HepG2 (cell line): ENCODE measurements around the gene INAFM1. TPM values are rescaled to one million over a fixed set of nuclear protein-coding genes. Genes with fewer than 3 reads are reported as not detected.

Experiments
- ATAC-seq: fragments of 200-7000 bp; cut with Tn5 transposase; 3 replicates; pipeline ENCODE4 v1.9.1; 2020; ENCODE audit warnings: mild to moderate bottlenecking, moderate library complexity
- BruUV-seq: library from RNA; stranded (reverse); fragments of 400-500 nt; replicated peaks from 2 replicates; lab custom pipeline; 2021; lab: Mats Ljungman, UMichigan
- CTCF ChIA-PET: fragments of 300-600 bp; formaldehyde crosslinking; extraction: SDS; loops from one replicate; lab custom pipeline; 2021; ENCODE audit warnings: low total read pairs, inconsistent platforms, low intra/inter-chr PET ratio; lab: Yijun Ruan, JAX
- POLR2A ChIA-PET: fragments of 350-600 bp; sonication (Branson Sonifier 250); formaldehyde crosslinking; loops from one replicate; lab custom pipeline; 2020; ENCODE audit warnings: antibody characterized with exemption, inconsistent platforms; lab: Yijun Ruan, JAX
- DNase-seq: peaks from one replicate; pipeline ENCODE4 v3.0.0-alpha.2; 2015; ENCODE audit warnings: low spot score
- FAIRE-seq: peaks from 3 replicates; lab custom pipeline; 2011; peaks lifted over from hg19 to GRCh38; lab: Jason Lieb, UNC
- H2AFZ ChIP-seq: one replicate; pipeline ENCODE4 v1.6.1; 2011; ENCODE audit warnings: low read length, inconsistent platforms
- H3K27ac ChIP-seq: fragments of 300-600 bp; 3 replicates; pipeline ENCODE4 v1.8.0; 2011; ENCODE audit warnings: mixed run types, mild to moderate bottlenecking, mixed read lengths, low read length, inconsistent platforms; ENCODE audit not compliant: insufficient read depth; ENCODE audit errors: extremely low read length
- H3K27me3 ChIP-seq, 2 experiments: fragments of 200-600 bp in 1 of 2; 2 replicates in 1 of 2; 3 replicates in 1 of 2; pipeline versions ENCODE4 v1.6.0 to v1.8.0; 2011; ENCODE audit warnings: low read length in 2 of 2, mild to moderate bottlenecking in 2 of 2, moderate library complexity in 2 of 2, inconsistent platforms in 1 of 2; ENCODE audit not compliant: insufficient read depth in 2 of 2, control insufficient read depth in 1 of 2
- H3K36me3 ChIP-seq, 2 experiments: fragments of 200-600 bp in 1 of 2; replicated peaks in 1 of 2; 2 replicates in 1 of 2; 3 replicates in 1 of 2; pipeline versions ENCODE4 v1.5.1 to v1.8.0; 2011; ENCODE audit warnings: low read length in 2 of 2, inconsistent platforms in 1 of 2; ENCODE audit not compliant: insufficient read depth in 2 of 2, control insufficient read depth in 1 of 2
- H3K4me1 ChIP-seq: 2 replicates; pipeline ENCODE4 v1.5.1; 2012; ENCODE audit warnings: low read length, inconsistent platforms; ENCODE audit not compliant: insufficient read depth
- H3K4me2 ChIP-seq: 2 replicates; pipeline ENCODE4 v1.6.0; 2011; ENCODE audit warnings: low read depth, low read length, inconsistent platforms
- H3K4me3 ChIP-seq, 3 experiments: fragments of 200-600 bp in 1 of 3; sonication (generic), shearing (Covaris generic) in 1 of 3; replicated peaks in 1 of 3; 2 replicates each; pipeline ENCODE4 v1.5.1; 2011 to 2016; ENCODE audit warnings: low read length in 3 of 3, inconsistent platforms in 2 of 3, low read depth in 2 of 3, mild to moderate bottlenecking in 2 of 3, control low read depth in 1 of 3, mixed read lengths in 1 of 3; ENCODE audit not compliant: insufficient read depth in 1 of 3
- H3K79me2 ChIP-seq: one replicate; pipeline ENCODE4 v1.6.1; 2011; ENCODE audit warnings: low read length, inconsistent platforms; ENCODE audit not compliant: insufficient read depth
- H3K9ac ChIP-seq: 2 replicates; pipeline ENCODE4 v1.6.0; 2011; ENCODE audit warnings: mild to moderate bottlenecking, low read depth, low read length, inconsistent platforms; ENCODE audit not compliant: insufficient read depth
- H3K9me3 ChIP-seq: 2 replicates; pipeline ENCODE4 v1.5.1; 2012; ENCODE audit warnings: mild to moderate bottlenecking, low read length
- H4K20me1 ChIP-seq: 2 replicates; pipeline ENCODE4 v1.6.0; 2011; ENCODE audit warnings: inconsistent platforms, mild to moderate bottlenecking, low read length, moderate library complexity; ENCODE audit not compliant: insufficient read depth
- AHR ChIP-seq: IDR thresholded peaks from 2 replicates; pipeline ENCODE4 v1.6.1; 2018; ENCODE audit warnings: missing genetic modification reagents, missing compliant biosample characterization
- CEBPG ChIP-seq: IDR thresholded peaks from 2 replicates; pipeline ENCODE4 v1.6.1; 2016
- DR1 ChIP-seq: sonication (generic); formaldehyde crosslinking; IDR thresholded peaks from 2 replicates; pipeline ENCODE4 v1.8.0; 2021; ENCODE audit warnings: mild to moderate bottlenecking, missing genetic modification reagents, inconsistent platforms
- FIP1L1 ChIP-seq: fragments of 200-400 bp; formaldehyde crosslinking; IDR thresholded peaks from 2 replicates; pipeline ENCODE4 v1.6.1; 2018; ENCODE audit warnings: low read depth, mild to moderate bottlenecking, low read length, moderate library complexity, borderline replicate concordance; ENCODE audit not compliant: insufficient read depth
- GATAD1 ChIP-seq: IDR thresholded peaks from 2 replicates; pipeline ENCODE4 v1.6.1; 2016; ENCODE audit warnings: missing genetic modification reagents, missing compliant biosample characterization
- HIVEP1 ChIP-seq: sonication (generic); formaldehyde crosslinking; IDR thresholded peaks from 2 replicates; pipeline ENCODE4 v1.4.0; 2020; ENCODE audit warnings: mild to moderate bottlenecking, missing genetic modification reagents
- HNF4G ChIP-seq, 2 experiments: sonication (generic) in 1 of 2; formaldehyde crosslinking in 1 of 2; IDR thresholded peaks; 2 replicates each; pipeline versions ENCODE4 v1.4.0 to v1.6.1; 2011 to 2020; ENCODE audit warnings: borderline replicate concordance in 2 of 2, low read depth in 2 of 2, mild to moderate bottlenecking in 2 of 2, low read length in 1 of 2, missing genetic modification reagents in 1 of 2, moderate library complexity in 1 of 2
- MED13 ChIP-seq: sonication (generic); formaldehyde crosslinking; IDR thresholded peaks from 2 replicates; pipeline ENCODE4 v1.5.0; 2020; ENCODE audit warnings: missing genetic modification reagents
- NFKB2 ChIP-seq: sonication (generic); formaldehyde crosslinking; IDR thresholded peaks from 2 replicates; pipeline ENCODE4 v1.4.0; 2020; ENCODE audit warnings: missing genetic modification reagents, borderline replicate concordance
- PHF8 ChIP-seq: sonication (generic); formaldehyde crosslinking; IDR thresholded peaks from 2 replicates; pipeline ENCODE4 v1.5.0; 2020; ENCODE audit warnings: missing genetic modification reagents
- SNRNP70 ChIP-seq: fragments of 200-400 bp; formaldehyde crosslinking; IDR thresholded peaks from 2 replicates; pipeline ENCODE4 v1.6.1; 2017; ENCODE audit warnings: mild to moderate bottlenecking, low read depth, low read length, moderate library complexity
- TMF1 ChIP-seq: sonication (generic); formaldehyde crosslinking; IDR thresholded peaks from 2 replicates; pipeline ENCODE4 v1.8.1; 2022; ENCODE audit warnings: low read depth, missing genetic modification reagents
- ZFP1 ChIP-seq: IDR thresholded peaks from 2 replicates; pipeline ENCODE4 v1.6.1; 2016
- ZNF230 ChIP-seq: sonication (generic); formaldehyde crosslinking; IDR thresholded peaks from 2 replicates; pipeline ENCODE4 v1.4.0; 2020; ENCODE audit warnings: mild to moderate bottlenecking, missing genetic modification reagents
- ZNF333 ChIP-seq: sonication (generic); formaldehyde crosslinking; IDR thresholded peaks from 2 replicates; pipeline ENCODE4 v1.4.0; 2020; ENCODE audit warnings: mild to moderate bottlenecking, missing genetic modification reagents, borderline replicate concordance
- ZNF446 ChIP-seq: sonication (generic); formaldehyde crosslinking; IDR thresholded peaks from 2 replicates; pipeline ENCODE4 v1.5.0; 2020; ENCODE audit warnings: mild to moderate bottlenecking, missing genetic modification reagents
- ZNF768 ChIP-seq: sonication (generic); formaldehyde crosslinking; IDR thresholded peaks from 2 replicates; pipeline ENCODE4 v1.4.0; 2020; ENCODE audit warnings: missing genetic modification reagents
- WGBS: methylation state at CpG from one replicate; pipeline ENCODE4 v1.1.6; 2017; ENCODE audit warnings: low lambda C conversion rate; 5-methylcytosine and 5-hydroxymethylcytosine counted together
- in situ Hi-C: cut with HindIII; loops from 2 replicates; pipeline ENCODE4 v1.10.0; 2017; ENCODE audit warnings: low pct_unique_long_range_greater_than_20kb; ENCODE audit not compliant: extremely low pct_ligation_motif_present
- intact Hi-C: fragments of 100-400 bp; cut with micrococcal nuclease; formaldehyde crosslinking; loops from one replicate; pipeline ENCODE4 v1.10.0; 2022; ENCODE audit not compliant: unreplicated experiment
- polyA plus RNA-seq, 8 experiments: library from polyadenylated mRNA; depleted of rRNA in 3 of 8; stranded (reverse) in 7 of 8; unstranded in 1 of 8; fragments of >200 nt; fragmentation: Illumina TruSeq in 4 of 8; extraction: Trizol in 4 of 8; gene quantifications; 2 replicates each; pipeline versions ENCODE4 v1.2.1 to v1.2.3, GENCODE V29; 2011 to 2016; ENCODE audit warnings: low read depth in 4 of 8, missing spikeins in 1 of 8, mixed read lengths in 1 of 8; ENCODE audit not compliant: insufficient read depth in 1 of 8
- total RNA-seq, 5 experiments: library from RNA; depleted of rRNA; stranded (reverse); fragments of >200 nt; fragmentation: Illumina TruSeq; extraction: Trizol; gene quantifications; 2 replicates each; pipeline ENCODE4 v1.2.3, GENCODE V29; 2016; ENCODE audit warnings: low read depth in 1 of 5
- TF ChIP-seq, protein P1 (sequence below): sonication (generic); formaldehyde crosslinking; IDR thresholded peaks from 2 replicates; pipeline ENCODE4 v1.8.0; 2022; ENCODE audit warnings: mild to moderate bottlenecking, missing genetic modification reagents, borderline replicate concordance
- TF ChIP-seq, protein P2 (sequence below): sonication (generic); formaldehyde crosslinking; IDR thresholded peaks from 2 replicates; pipeline ENCODE4 v1.5.0; 2020; ENCODE audit warnings: missing genetic modification reagents
- TF ChIP-seq, protein P3 (sequence below): sonication (generic); formaldehyde crosslinking; IDR thresholded peaks from 2 replicates; pipeline ENCODE4 v1.4.0; 2020; ENCODE audit warnings: mild to moderate bottlenecking, missing genetic modification reagents
- TF ChIP-seq, protein P4 (sequence below): IDR thresholded peaks from 2 replicates; pipeline ENCODE4 v1.6.1; 2016; ENCODE audit warnings: low read depth, borderline replicate concordance

Gene INAFM1
- total and polyA plus RNA-seq, 2 of the 13 experiments (the other 11 are each of a cell fraction or from before 2014, with no cell fraction given), result 0.88 to 1.9 TPM

DNA sequence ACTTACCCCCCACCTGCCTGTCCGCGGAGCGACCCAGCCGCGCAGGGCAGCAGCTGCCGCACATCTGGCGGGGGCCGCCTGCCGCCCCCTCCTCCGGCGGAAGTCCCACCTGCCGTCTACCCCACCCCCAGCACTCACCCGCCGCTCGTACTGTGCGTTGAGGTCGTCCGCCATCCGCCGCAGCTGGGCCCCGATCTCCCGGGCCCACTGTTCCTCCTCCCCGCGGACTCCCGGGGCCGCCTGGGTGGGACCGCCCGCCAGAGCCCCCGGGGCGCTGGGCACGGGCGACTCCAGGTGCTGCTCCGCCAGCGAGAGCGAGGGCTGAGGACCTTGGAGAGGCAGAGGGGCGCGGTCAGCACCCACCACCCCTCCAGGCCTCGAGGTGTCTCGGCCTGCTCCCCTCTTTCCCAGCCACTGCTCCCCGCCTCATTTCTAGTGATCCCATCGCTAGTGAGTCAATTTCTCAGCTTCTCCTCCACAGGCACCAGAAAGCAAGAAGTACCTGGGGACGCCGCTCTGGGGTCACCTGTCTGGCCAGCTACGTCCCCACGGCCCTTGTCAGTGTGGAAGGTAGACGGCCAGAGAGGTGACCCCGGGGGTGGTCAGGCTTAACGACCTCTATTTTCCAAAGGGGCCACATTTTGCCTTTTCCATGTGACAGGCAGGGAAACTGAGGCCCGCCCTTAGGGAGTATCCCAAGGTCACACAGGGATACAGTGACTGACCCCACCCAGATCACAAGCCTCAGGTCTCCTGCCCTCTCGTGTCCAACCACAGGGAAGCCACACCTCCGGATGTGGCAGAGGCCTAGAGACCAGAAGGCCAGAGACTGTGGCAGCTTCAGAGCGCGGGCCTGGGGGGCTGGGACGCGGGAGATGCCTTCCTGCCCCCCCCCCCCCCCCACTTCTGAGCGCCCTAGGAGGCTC lies 48.0 kb upstream of the INAFM1 start:
- 0% methylated on average over 18 of the region's 56 CpGs for WGBS
- peaks cover 23% of the 10 kb centered on the region for H4K20me1 ChIP-seq
- ATAC-seq, result peak; percentile 63
- H2AFZ ChIP-seq, result no peak overlapping the region
- peak overlapping the region; percentile 93 for H3K27ac ChIP-seq
- ChIA-PET POLR2A (interaction anchor here (0.6 to 4.3 kb wide), 27 partner anchors 9 to 1759 kb away, joined by 3 to 93 read pairs (median 6); partner anchors contain the start of genes CCDC9, DHX34, INAFM1 and SAE1), CTCF (no interaction called here)
- H3K9ac ChIP-seq, result peak overlapping the region; percentile 99
- H3K79me2 ChIP-seq, result peaks cover 23% of the 10 kb centered on the region
- peaks cover 0 to 4% of the 10 kb centered on the region in 2 experiments; a peak in 1 of 5 replicates for H3K27me3 ChIP-seq
- TSS peak; percentile 89 for BruUV-seq
- peak; percentile 68 for FAIRE-seq
- H3K9me3 ChIP-seq, result no peaks in the 10 kb centered on the region
- in situ Hi-C loops (no loop called here), intact Hi-C loops (no loop called here)
- peak overlapping the region; percentile 94 for H3K4me2 ChIP-seq
- peaks cover 12 to 19% of the 10 kb centered on the region in 2 experiments; a peak in 4 of 5 replicates for H3K36me3 ChIP-seq
- H3K4me3 ChIP-seq, result peak overlapping the region; percentile 94 to 100 (median 95)
- peak; percentile 89 for DNase-seq
- H3K4me1 ChIP-seq, result peaks cover 29% of the 10 kb centered on the region
- no peak for TF ChIP-seq TMF1 (CRISPR knock-in tag)
- no peak; the same call in 1 of the 2 replicates for TF ChIP-seq GATAD1 (CRISPR knock-in tag)
- no peak for TF ChIP-seq CEBPG (CRISPR knock-in tag)
- TF ChIP-seq FIP1L1, result peak; percentile 71; the same call in 1 of the 2 replicates
- TF ChIP-seq ZNF333 (CRISPR knock-in tag), result 0 out of 2 replicates have a peak, but pooled peaks have one; percentile 58
- 0 out of 2 replicates have a peak, but pooled peaks have one; percentile 19 for TF ChIP-seq NFKB2 (CRISPR knock-in tag)
- peak; percentile 22; the same call in 1 of the 2 replicates for TF ChIP-seq AHR
- 0 out of 2 replicates have a peak, but pooled peaks have one; percentile 7 for TF ChIP-seq ZNF446 (CRISPR knock-in tag)
- TF ChIP-seq MED13 (CRISPR knock-in tag), result peak; percentile 66; the same call in 1 of the 2 replicates
- peak; percentile 58; the same call in 1 of the 2 replicates for TF ChIP-seq ZNF768 (CRISPR knock-in tag)
- TF ChIP-seq, protein P1, sequence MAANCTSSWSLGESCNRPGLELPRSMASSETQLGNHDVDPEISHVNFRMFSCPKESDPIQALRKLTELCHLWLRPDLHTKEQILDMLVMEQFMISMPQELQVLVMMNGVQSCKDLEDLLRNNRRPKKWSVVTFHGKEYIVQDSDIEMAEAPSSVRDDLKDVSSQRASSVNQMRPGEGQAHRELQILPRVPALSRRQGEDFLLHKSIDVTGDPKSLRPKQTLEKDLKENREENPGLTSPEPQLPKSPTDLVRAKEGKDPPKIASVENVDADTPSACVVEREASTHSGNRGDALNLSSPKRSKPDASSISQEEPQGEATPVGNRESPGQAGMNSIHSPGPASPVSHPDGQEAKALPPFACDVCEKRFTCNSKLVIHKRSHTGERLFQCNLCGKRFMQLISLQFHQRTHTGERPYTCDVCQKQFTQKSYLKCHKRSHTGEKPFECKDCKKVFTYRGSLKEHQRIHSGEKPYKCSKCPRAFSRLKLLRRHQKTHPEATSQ (CRISPR knock-in tag), result no peak
- TF ChIP-seq ZFP1, result no peak
- TF ChIP-seq DR1 (CRISPR knock-in tag), result no peak
- no peak; the same call in none of the 2 replicates for TF ChIP-seq PHF8 (CRISPR knock-in tag)
- no peak for TF ChIP-seq HNF4G (IDR thresholded peaks at IDR 0.05; ENCODE audit: borderline replicate concordance, low read depth, low read length)
- TF ChIP-seq HNF4G (CRISPR knock-in tag; IDR thresholded peaks at IDR 0.05; ENCODE audit: borderline replicate concordance, low read depth), result no peak; the same call in 1 of the 2 replicates
- TF ChIP-seq, protein P2, sequence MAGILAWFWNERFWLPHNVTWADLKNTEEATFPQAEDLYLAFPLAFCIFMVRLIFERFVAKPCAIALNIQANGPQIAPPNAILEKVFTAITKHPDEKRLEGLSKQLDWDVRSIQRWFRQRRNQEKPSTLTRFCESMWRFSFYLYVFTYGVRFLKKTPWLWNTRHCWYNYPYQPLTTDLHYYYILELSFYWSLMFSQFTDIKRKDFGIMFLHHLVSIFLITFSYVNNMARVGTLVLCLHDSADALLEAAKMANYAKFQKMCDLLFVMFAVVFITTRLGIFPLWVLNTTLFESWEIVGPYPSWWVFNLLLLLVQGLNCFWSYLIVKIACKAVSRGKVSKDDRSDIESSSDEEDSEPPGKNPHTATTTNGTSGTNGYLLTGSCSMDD (CRISPR knock-in tag), result no peak
- TF ChIP-seq HIVEP1, result no peak
- TF ChIP-seq ZNF230 (CRISPR knock-in tag), result no peak
- TF ChIP-seq SNRNP70, result 0 out of 2 replicates have a peak, but pooled peaks have one; percentile 30
- TF ChIP-seq, protein P3, sequence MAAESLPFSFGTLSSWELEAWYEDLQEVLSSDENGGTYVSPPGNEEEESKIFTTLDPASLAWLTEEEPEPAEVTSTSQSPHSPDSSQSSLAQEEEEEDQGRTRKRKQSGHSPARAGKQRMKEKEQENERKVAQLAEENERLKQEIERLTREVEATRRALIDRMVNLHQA (CRISPR knock-in tag), result no peak
- TF ChIP-seq, protein P4, sequence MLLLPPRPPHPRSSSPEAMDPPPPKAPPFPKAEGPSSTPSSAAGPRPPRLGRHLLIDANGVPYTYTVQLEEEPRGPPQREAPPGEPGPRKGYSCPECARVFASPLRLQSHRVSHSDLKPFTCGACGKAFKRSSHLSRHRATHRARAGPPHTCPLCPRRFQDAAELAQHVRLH, result peak; percentile 21
